ENCODE data around the gene SLC5A7. TPM values are rescaled to one million over a fixed set of nuclear protein-coding genes. Genes with fewer than 3 reads are reported as not detected.

SLC5A7 gene
- polyA plus RNA-seq (2013) = 0.47 and 0.58 TPM in 2 replicates

DNA sequence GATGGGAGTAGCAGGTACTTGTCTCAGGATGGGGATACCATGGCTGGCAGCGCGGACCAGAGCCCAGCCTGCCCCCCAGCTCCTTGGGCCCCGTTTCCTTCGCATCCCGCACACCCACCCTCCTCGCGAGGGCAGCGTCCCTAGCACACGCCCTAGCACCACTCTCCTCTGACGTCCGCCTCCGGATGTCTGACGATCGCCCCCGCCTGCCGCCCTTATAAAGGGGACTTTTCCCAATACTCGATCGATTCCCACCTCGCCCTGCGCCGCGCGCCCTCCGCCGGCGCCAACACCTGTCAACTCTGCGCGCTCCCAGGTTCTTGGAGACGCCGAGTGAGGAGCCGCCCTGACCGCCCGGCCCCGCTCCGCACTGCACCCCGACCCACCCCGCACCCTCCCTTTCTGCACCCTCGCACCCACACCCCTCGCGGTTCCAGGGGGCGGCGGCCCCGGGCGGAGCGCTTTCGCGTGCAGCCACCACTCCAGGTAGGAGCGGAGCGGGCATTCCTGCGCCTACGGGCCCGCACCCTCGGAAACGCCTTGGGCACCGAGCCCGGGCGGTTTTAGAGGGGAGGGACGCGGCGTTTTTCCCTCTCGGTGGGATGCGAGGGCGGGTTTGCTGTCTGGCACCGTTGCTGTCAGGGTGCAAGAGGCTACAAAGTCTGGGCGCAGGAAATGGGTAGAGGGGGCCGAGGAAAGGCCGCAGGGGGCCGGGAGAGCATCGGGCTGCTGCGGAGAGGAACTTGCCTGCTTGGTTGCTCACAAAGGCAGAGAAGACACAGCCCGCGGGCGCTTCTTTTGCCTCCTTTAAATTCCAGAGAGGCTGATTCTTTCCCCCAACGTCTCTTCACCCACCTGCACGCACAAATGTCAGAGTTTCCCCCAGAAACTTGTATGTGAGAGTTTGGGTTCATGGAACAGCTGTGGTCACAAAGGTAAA is at the start of gene SLC5A7:
SLC5A7 (plus strand) TSS at position 247 of the 940 bp plus-strand sequence. CDS start 1,632 bp downstream, outside the sequence.
- H2BK5ac ChIP-seq (ENCODE audit: low read depth, low read length, poor library complexity) = no peak within 1 kb of the TSS
- peak within 1 kb of the TSS; percentile 71 for H3K4me2 ChIP-seq (ENCODE audit: low read length)
- peak within 1 kb of the TSS; percentile 9 for H2AFZ ChIP-seq (ENCODE audit: insufficient read depth, low read length, poor library complexity)
- no peak within 1 kb of the TSS for H2BK120ac ChIP-seq (ENCODE audit: insufficient read depth, low read length, poor library complexity)
- H3K79me1 ChIP-seq (ENCODE audit: low read length) = no peaks in the 10 kb centered on the region
- H3K9me3 ChIP-seq (ENCODE audit: insufficient read depth, low read depth, low read length) = no peaks in the 10 kb centered on the region
- DNase-seq = no peak
- no peak within 1 kb of the TSS for H4K8ac ChIP-seq (ENCODE audit: low read depth, low read length)
- peak within 1 kb of the TSS; percentile 67 for H3K4me3 ChIP-seq (ENCODE audit: low read depth, low read length)
- H2AK5ac ChIP-seq (ENCODE audit: low read length) = no peak within 1 kb of the TSS
- H3K4me1 ChIP-seq (ENCODE audit: control insufficient read depth in 1 of 2, insufficient read depth in 2 of 2, low read length in 2 of 2) = peaks cover 8% of the 10 kb centered on the region in 2 experiments
- H4K12ac ChIP-seq (ENCODE audit: low read depth, low read length) = peak within 1 kb of the TSS; percentile 26
- H3K27ac ChIP-seq (ENCODE audit: low read depth, low read length) = no peak within 1 kb of the TSS
- H3K14ac ChIP-seq (ENCODE audit: low read length) = no peak within 1 kb of the TSS
- no CpG with 5 or more reads among the region's 75 CpGs for WGBS (ENCODE audit: extremely low coverage, insufficient coverage, insufficient read length)
- no peak within 1 kb of the TSS for H3K23ac ChIP-seq (ENCODE audit: low read length)
- H2BK12ac ChIP-seq (ENCODE audit: low read length) = no peak within 1 kb of the TSS
- H4K91ac ChIP-seq (ENCODE audit: low read depth, low read length) = no peak within 1 kb of the TSS
- H3K18ac ChIP-seq (ENCODE audit: low read length) = no peak within 1 kb of the TSS
- no peaks in the 10 kb centered on the region for H3K36me3 ChIP-seq (ENCODE audit: control insufficient read depth in 1 of 2, insufficient read depth in 2 of 2, low read length in 2 of 2)
- no peak within 1 kb of the TSS for H3K9ac ChIP-seq (ENCODE audit: low read length)
- H3K27me3 ChIP-seq (ENCODE audit: insufficient read depth, low read length) = peaks cover 14% of the 10 kb centered on the region
- H3K4ac ChIP-seq (ENCODE audit: low read depth, low read length) = no peak within 1 kb of the TSS
- H3K79me2 ChIP-seq (ENCODE audit: control insufficient read depth, insufficient read depth, low read length, poor library complexity) = no peaks in the 10 kb centered on the region

DNA sequence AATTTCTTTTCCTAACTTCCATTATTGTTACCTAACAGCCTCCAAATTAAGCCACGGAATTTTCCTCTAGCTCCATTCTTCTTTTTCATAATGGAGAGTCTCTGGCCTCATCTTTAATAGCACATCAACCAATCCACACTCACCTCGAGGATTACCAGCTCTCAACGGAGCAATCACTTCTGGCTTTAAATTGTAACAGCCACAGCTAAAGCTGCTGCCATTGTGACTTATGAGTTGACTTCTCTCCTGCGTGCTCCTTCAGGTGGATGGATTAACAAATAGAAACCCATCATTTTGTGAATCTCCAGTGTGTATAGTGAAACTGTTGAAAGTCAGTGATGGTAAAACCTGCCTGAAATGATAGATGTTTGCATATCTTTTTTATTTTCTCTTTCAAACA is 24.9 kb upstream of the SLC5A7 start:
- DNase-seq = no peak
- Histone ChIP-seq H3K4ac (ENCODE audit: low read depth, low read length) (no peak overlapping the region), H2BK12ac (ENCODE audit: low read length) (no peak overlapping the region), H3K9me3 (ENCODE audit: insufficient read depth, low read depth, low read length) (no peaks in the 10 kb centered on the region), H2BK5ac (ENCODE audit: low read depth, low read length, poor library complexity) (no peak overlapping the region), H3K27ac (ENCODE audit: low read depth, low read length) (no peak overlapping the region), H3K4me1 (ENCODE audit: control insufficient read depth in 1 of 2, insufficient read depth in 2 of 2, low read length in 2 of 2) (no peaks in the 10 kb centered on the region), H3K23ac (ENCODE audit: low read length) (no peak overlapping the region), H2BK120ac (ENCODE audit: insufficient read depth, low read length, poor library complexity) (no peak overlapping the region), H4K12ac (ENCODE audit: low read depth, low read length) (no peak overlapping the region), H3K79me2 (ENCODE audit: control insufficient read depth, insufficient read depth, low read length, poor library complexity) (no peaks in the 10 kb centered on the region), H3K9ac (ENCODE audit: low read length) (no peak overlapping the region), H3K79me1 (ENCODE audit: low read length) (no peaks in the 10 kb centered on the region), H3K18ac (ENCODE audit: low read length) (no peak overlapping the region), H4K91ac (ENCODE audit: low read depth, low read length) (no peak overlapping the region), H4K8ac (ENCODE audit: low read depth, low read length) (no peak overlapping the region), H3K27me3 (ENCODE audit: insufficient read depth, low read length) (no peaks in the 10 kb centered on the region), H2AFZ (ENCODE audit: insufficient read depth, low read length, poor library complexity) (no peak overlapping the region), H3K4me3 (ENCODE audit: low read depth, low read length) (no peak overlapping the region), H2AK5ac (ENCODE audit: low read length) (no peak overlapping the region), H3K14ac (ENCODE audit: low read length) (no peak overlapping the region), H3K36me3 (ENCODE audit: control insufficient read depth in 1 of 2, insufficient read depth in 2 of 2, low read length in 2 of 2) (no peaks in the 10 kb centered on the region), H3K4me2 (ENCODE audit: low read length) (no peak overlapping the region)
- WGBS (ENCODE audit: extremely low coverage, insufficient coverage, insufficient read length) = no CpG with 5 or more reads among the region's 4 CpGs

DNA sequence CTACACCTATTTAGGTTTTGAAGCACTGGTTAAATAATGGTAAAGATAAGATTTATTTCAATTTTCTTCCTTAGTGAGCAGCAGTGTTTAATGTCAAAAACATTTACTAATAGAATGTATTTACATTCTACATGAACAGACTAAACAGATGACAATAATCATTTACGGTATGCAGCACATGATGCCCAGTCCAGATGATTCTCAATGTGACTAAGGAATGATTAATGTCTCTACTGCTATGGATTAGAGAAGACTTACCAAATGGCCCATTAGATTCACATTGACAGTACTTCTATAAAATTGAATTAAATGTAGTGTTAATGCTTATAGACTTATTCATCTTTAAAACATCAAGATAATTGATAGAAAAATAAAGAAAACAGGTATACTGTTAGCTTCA is 22.1 kb upstream of the SLC5A7 start:
- Histone ChIP-seq H2BK5ac (ENCODE audit: low read depth, low read length, poor library complexity) (no peak overlapping the region), H3K14ac (ENCODE audit: low read length) (no peak overlapping the region), H2BK12ac (ENCODE audit: low read length) (no peak overlapping the region), H3K9me3 (ENCODE audit: insufficient read depth, low read depth, low read length) (no peaks in the 10 kb centered on the region), H3K79me1 (ENCODE audit: low read length) (no peaks in the 10 kb centered on the region), H2AK5ac (ENCODE audit: low read length) (no peak overlapping the region), H4K91ac (ENCODE audit: low read depth, low read length) (no peak overlapping the region), H4K12ac (ENCODE audit: low read depth, low read length) (no peak overlapping the region), H3K9ac (ENCODE audit: low read length) (no peak overlapping the region), H2AFZ (ENCODE audit: insufficient read depth, low read length, poor library complexity) (no peak overlapping the region), H3K4me3 (ENCODE audit: low read depth, low read length) (no peak overlapping the region), H3K79me2 (ENCODE audit: control insufficient read depth, insufficient read depth, low read length, poor library complexity) (no peaks in the 10 kb centered on the region), H3K4me2 (ENCODE audit: low read length) (no peak overlapping the region), H4K8ac (ENCODE audit: low read depth, low read length) (no peak overlapping the region), H3K36me3 (ENCODE audit: control insufficient read depth in 1 of 2, insufficient read depth in 2 of 2, low read length in 2 of 2) (no peaks in the 10 kb centered on the region), H3K4me1 (ENCODE audit: control insufficient read depth in 1 of 2, insufficient read depth in 2 of 2, low read length in 2 of 2) (no peaks in the 10 kb centered on the region), H3K23ac (ENCODE audit: low read length) (no peak overlapping the region), H3K18ac (ENCODE audit: low read length) (no peak overlapping the region), H3K27me3 (ENCODE audit: insufficient read depth, low read length) (no peaks in the 10 kb centered on the region), H2BK120ac (ENCODE audit: insufficient read depth, low read length, poor library complexity) (no peak overlapping the region), H3K27ac (ENCODE audit: low read depth, low read length) (no peak overlapping the region), H3K4ac (ENCODE audit: low read depth, low read length) (no peak overlapping the region)
- no CpG with 5 or more reads among the region's 1 CpG for WGBS (ENCODE audit: extremely low coverage, insufficient coverage, insufficient read length)
- DNase-seq = no peak

DNA sequence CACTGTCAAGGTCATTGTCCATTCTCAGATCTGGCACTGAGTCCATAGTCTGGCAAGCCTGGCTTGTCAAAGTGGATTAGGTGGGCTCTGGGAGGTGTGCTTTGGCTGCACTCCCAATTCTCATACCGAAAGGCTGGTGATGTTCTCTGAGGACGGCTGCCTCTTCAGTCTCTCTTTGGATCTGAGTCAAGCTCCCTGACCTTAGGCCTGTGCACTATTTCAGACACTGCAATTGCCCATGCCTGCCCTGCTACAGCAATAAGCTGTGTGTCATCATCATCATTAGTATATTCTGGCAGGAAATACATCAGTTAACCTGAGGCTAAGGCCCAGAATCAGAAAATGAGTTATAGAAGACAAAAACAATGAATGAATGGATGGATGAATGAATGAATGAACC is 1.6 kb upstream of the SLC5A7 start:
- Histone ChIP-seq H4K8ac (ENCODE audit: low read depth, low read length) (no peak overlapping the region), H3K79me1 (ENCODE audit: low read length) (no peaks in the 10 kb centered on the region), H2AFZ (ENCODE audit: insufficient read depth, low read length, poor library complexity) (no peak overlapping the region), H2BK5ac (ENCODE audit: low read depth, low read length, poor library complexity) (no peak overlapping the region), H2BK120ac (ENCODE audit: insufficient read depth, low read length, poor library complexity) (no peak overlapping the region), H3K4ac (ENCODE audit: low read depth, low read length) (no peak overlapping the region), H3K9ac (ENCODE audit: low read length) (no peak overlapping the region), H3K4me1 (ENCODE audit: control insufficient read depth in 1 of 2, insufficient read depth in 2 of 2, low read length in 2 of 2) (peaks cover 8% of the 10 kb centered on the region in 2 experiments), H3K14ac (ENCODE audit: low read length) (no peak overlapping the region), H3K23ac (ENCODE audit: low read length) (no peak overlapping the region), H4K91ac (ENCODE audit: low read depth, low read length) (no peak overlapping the region), H3K18ac (ENCODE audit: low read length) (no peak overlapping the region), H2BK12ac (ENCODE audit: low read length) (no peak overlapping the region), H4K12ac (ENCODE audit: low read depth, low read length) (no peak overlapping the region), H3K79me2 (ENCODE audit: control insufficient read depth, insufficient read depth, low read length, poor library complexity) (no peaks in the 10 kb centered on the region), H3K27ac (ENCODE audit: low read depth, low read length) (no peak overlapping the region), H3K4me2 (ENCODE audit: low read length) (no peak overlapping the region), H3K9me3 (ENCODE audit: insufficient read depth, low read depth, low read length) (no peaks in the 10 kb centered on the region), H2AK5ac (ENCODE audit: low read length) (no peak overlapping the region), H3K36me3 (ENCODE audit: control insufficient read depth in 1 of 2, insufficient read depth in 2 of 2, low read length in 2 of 2) (no peaks in the 10 kb centered on the region), H3K4me3 (ENCODE audit: low read depth, low read length) (no peak overlapping the region), H3K27me3 (ENCODE audit: insufficient read depth, low read length) (peaks cover 14% of the 10 kb centered on the region)
- no CpG with 5 or more reads among the region's 2 CpGs for WGBS (ENCODE audit: extremely low coverage, insufficient coverage, insufficient read length)
- no peak for DNase-seq
